Muscle of back (tissue), 13 donors: ENCODE measurements around the gene AMPD1. TPM values are rescaled to one million over a fixed set of nuclear protein-coding genes. Genes with fewer than 3 reads are reported as not detected.

ENCODE experiments used
- DNase-seq, 3 donors: peaks; one replicate each; pipeline versions ENCODE4 v3.0.0 to v3.0.0-alpha.2; 2013
- long read RNA-seq, 9 donors: transcript quantifications; one replicate each; lab custom pipeline, GENCODE V29; 2026
- polyA plus RNA-seq, 10 donors: library from polyadenylated mRNA; unstranded; fragments of 120-200 nt; gene quantifications; one replicate each; pipeline ENCODE4 v1.2.1, GENCODE V29; 2013; ENCODE audit not compliant: insufficient read length in 10 of 10

The AMPD1 gene
- 100 to 1,000 TPM in 4 of 10 donors, 10 to 100 TPM in 6; 25.4 to 145 (median 92.3) TPM for polyA plus RNA-seq
- long read RNA-seq, donor 1, partial matches to known transcripts: 0 of 1 reads
- long read RNA-seq, donor 1, other reads (novel, unspliced or antisense): 0 of 1 reads
- long read RNA-seq, donor 2, partial matches to known transcripts: 0 of 12 reads
- long read RNA-seq, donor 2, other reads (novel, unspliced or antisense): 11 of 12 reads
- long read RNA-seq, donor 3: 0 reads
- long read RNA-seq, donor 4, partial matches to known transcripts: 0 of 1 reads
- long read RNA-seq, donor 4, other reads (novel, unspliced or antisense): 0 of 1 reads
- long read RNA-seq, donor 5, partial matches to known transcripts: 0 of 1 reads
- long read RNA-seq, donor 5, other reads (novel, unspliced or antisense): 0 of 1 reads
- long read RNA-seq, donor 6: 0 reads
- long read RNA-seq, donor 7: 0 reads
- long read RNA-seq, donor 8: 0 reads
- long read RNA-seq, donor 9: 0 reads

- peak in 2 of 3 donors; percentile 9 to 45 for DNase-seq
These were observed at the start of gene AMPD1 for GRCh38 chr1:114695430-114696058. AMPD1 (minus strand) TSS chr1:114695546; CDS start chr1:114695471, 75 bp downstream.

- no peak for DNase-seq
These were observed 46.8 kb upstream of the AMPD1 start for GRCh38 chr1:114741963-114742746.

- DNase-seq: no peak
These were observed 45.0 kb upstream of the AMPD1 start for GRCh38 chr1:114740331-114740730.

GRCh38 chr1:114737314-114737849 lies 42.0 kb upstream of the AMPD1 start:
- DNase-seq: no peak

- no peak for DNase-seq
These were observed 40.1 kb upstream of the AMPD1 start for GRCh38 chr1:114735479-114735878.

GRCh38 chr1:114729782-114730181 lies 34.4 kb upstream of the AMPD1 start:
- DNase-seq: no peak

GRCh38 chr1:114728553-114728952 lies 33.2 kb upstream of the AMPD1 start:
- DNase-seq: no peak

- DNase-seq: no peak
These were observed 29.9 kb upstream of the AMPD1 start for GRCh38 chr1:114725230-114725629.

- no peak for DNase-seq
These were observed 28.6 kb upstream of the AMPD1 start for GRCh38 chr1:114723915-114724314.

GRCh38 chr1:114723457-114723856 lies 28.1 kb upstream of the AMPD1 start:
- no peak for DNase-seq

- no peak for DNase-seq
These were observed 25.1 kb upstream of the AMPD1 start for GRCh38 chr1:114720492-114720891.

GRCh38 chr1:114719424-114719787 lies 24.1 kb upstream of the AMPD1 start:
- no peak for DNase-seq

GRCh38 chr1:114718661-114719423 lies 23.5 kb upstream of the AMPD1 start:
- DNase-seq: no peak

- DNase-seq: peak; percentile 94 to 98 (median 97)
These were observed 21.2 kb upstream of the AMPD1 start, which contains the start of gene NRAS for GRCh38 chr1:114716304-114717170. NRAS (minus strand) TSS chr1:114716771; CDS start chr1:114716160, 611 bp downstream.

- no peak for DNase-seq
These were observed 20.6 kb upstream of the AMPD1 start for GRCh38 chr1:114715952-114716303.

GRCh38 chr1:114712977-114713376 lies 17.6 kb upstream of the AMPD1 start:
- no peak for DNase-seq

GRCh38 chr1:114710360-114710759 lies 15.0 kb upstream of the AMPD1 start:
- DNase-seq: no peak

- DNase-seq: no peak
These were observed 12.3 kb upstream of the AMPD1 start for GRCh38 chr1:114707604-114708003.

- DNase-seq: peak; percentile 11 to 34 (median 20)
These were observed 7.9 kb upstream of the AMPD1 start for GRCh38 chr1:114703242-114703641.

GRCh38 chr1:114702737-114703136 lies 7.4 kb upstream of the AMPD1 start:
- DNase-seq: peak in 1 of 3 donors; percentile 23
